ENCODE data around the gene SLC37A2. TPM values are rescaled to one million over a fixed set of nuclear protein-coding genes. Genes with fewer than 3 reads are reported as not detected.
"Not testable (repeated sequence)": the region's sequence is repeated elsewhere in the genome, so short reads cannot be mapped to it uniquely, and the experiment has no call there.

The SLC37A2 gene
- total RNA-seq, 1 donor from 2014 or later: 0.52 TPM

DNA sequence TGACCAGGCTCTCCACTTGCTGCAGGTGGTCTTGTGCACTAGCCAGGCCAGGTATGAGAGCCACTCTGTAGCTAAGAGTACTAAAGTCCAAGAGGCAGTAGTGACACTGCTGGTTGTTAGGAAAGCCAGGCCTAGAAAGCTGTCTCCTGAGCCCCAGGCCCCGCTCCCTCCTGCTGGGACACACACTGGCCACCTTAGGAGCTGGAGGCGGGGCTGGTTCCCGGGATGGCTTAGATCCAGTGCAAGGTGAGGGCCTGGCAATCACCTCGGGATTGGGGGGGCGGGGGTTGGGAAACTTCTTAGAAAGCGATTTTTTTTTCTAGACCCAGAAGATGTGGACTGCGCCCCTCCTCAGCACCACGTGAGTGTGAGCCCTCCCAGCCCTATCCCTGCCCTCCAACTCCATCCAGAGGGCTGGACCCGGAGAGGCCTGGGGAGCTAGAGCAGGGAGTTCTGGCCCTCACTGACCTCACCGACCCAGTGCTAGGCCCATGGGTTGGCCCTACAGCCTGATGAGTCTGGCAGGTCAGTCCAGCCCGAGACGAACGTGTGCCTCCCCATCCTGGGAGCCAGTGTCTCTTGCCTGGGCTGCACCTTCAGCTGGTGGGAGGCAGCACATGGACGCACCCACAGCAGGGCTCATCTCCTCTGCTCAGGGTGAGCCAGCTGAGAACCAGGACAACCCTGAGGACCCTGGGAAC lies 18.1 kb downstream of the SLC37A2 start:
- no peak overlapping the region for H3K27ac Mint-ChIP-seq
- no peaks in the 10 kb centered on the region for H3K36me3 Mint-ChIP-seq (ENCODE audit: low read depth)
- no peaks in the 10 kb centered on the region for H3K27me3 Mint-ChIP-seq (ENCODE audit: low read depth)
- DNase-seq (ENCODE audit: low spot score): no peak
- no peaks in the 10 kb centered on the region for H3K9me3 Mint-ChIP-seq
- intact Hi-C loops (cut with micrococcal nuclease): no loop called here
- H3K4me3 Mint-ChIP-seq (ENCODE audit: low read depth): no peak overlapping the region
- H3K4me1 Mint-ChIP-seq (ENCODE audit: low read depth): no peaks in the 10 kb centered on the region

DNA sequence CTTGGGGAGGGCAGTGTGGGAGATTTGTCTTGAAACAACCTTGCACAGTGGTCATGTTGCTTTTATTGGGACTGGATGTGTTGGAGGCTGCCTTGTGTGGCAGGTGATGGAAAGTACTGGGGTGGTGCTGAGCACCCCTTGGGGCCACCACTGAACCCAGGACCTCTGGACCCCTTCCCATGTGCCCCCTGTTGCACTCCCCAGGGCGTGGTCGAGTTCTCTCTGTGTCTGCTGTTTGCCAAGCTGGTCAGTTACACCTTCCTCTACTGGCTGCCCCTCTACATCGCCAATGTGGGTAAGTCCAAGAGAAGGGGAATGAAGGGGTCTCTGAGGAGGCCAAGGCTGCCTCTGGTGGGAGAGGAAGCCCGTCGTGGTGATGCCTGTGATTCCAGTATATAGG lies 18.9 kb downstream of the SLC37A2 start:
- H3K36me3 Mint-ChIP-seq (ENCODE audit: low read depth): no peaks in the 10 kb centered on the region
- intact Hi-C loops (cut with micrococcal nuclease): no loop called here
- no peaks in the 10 kb centered on the region for H3K9me3 Mint-ChIP-seq
- no peaks in the 10 kb centered on the region for H3K4me1 Mint-ChIP-seq (ENCODE audit: low read depth)
- DNase-seq (ENCODE audit: low spot score): no peak
- no peak overlapping the region for H3K27ac Mint-ChIP-seq
- no peaks in the 10 kb centered on the region for H3K27me3 Mint-ChIP-seq (ENCODE audit: low read depth)
- no peak overlapping the region for H3K4me3 Mint-ChIP-seq (ENCODE audit: low read depth)

DNA sequence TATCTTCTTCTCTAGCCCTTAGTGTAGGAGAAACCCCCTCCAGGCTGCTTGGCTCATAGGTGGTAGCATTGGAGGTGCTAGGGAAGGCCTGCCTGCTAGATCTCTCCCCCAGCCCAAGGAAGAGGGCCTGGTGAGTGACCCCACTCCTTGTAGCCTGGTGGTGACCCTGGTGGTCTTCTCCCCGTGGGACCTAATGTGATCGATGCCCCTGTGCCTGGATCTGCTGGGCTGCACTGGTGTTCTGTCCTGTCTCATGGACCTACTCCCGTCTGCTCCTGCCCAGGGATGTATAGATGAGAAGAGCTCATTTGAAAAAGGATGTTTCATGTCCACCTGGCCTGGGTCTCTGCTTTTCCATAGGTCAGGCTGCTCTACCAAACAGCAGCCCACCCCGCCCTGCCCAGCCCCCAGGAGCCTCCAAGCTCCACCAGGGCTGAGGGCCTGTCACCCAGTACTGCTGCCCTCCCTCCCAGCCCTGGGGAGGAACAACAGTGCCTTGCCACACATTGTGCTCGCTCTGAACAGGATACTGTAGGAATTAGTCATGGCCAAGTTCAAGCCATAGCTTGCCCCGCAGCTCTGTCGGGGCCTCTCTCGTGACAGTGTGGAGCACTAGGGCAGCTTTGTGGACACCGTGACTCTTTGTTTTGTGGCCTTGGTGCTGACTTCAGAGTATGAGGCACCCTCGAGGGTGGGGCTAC lies 19.7 kb downstream of the SLC37A2 start:
- H3K27me3 Mint-ChIP-seq (ENCODE audit: low read depth): no peaks in the 10 kb centered on the region
- no peak overlapping the region for H3K27ac Mint-ChIP-seq
- no peaks in the 10 kb centered on the region for H3K9me3 Mint-ChIP-seq
- intact Hi-C loops (cut with micrococcal nuclease): no loop called here
- H3K36me3 Mint-ChIP-seq (ENCODE audit: low read depth): no peaks in the 10 kb centered on the region
- no peaks in the 10 kb centered on the region for H3K4me1 Mint-ChIP-seq (ENCODE audit: low read depth)
- no peak overlapping the region for H3K4me3 Mint-ChIP-seq (ENCODE audit: low read depth)
- no peak for DNase-seq (ENCODE audit: low spot score)

DNA sequence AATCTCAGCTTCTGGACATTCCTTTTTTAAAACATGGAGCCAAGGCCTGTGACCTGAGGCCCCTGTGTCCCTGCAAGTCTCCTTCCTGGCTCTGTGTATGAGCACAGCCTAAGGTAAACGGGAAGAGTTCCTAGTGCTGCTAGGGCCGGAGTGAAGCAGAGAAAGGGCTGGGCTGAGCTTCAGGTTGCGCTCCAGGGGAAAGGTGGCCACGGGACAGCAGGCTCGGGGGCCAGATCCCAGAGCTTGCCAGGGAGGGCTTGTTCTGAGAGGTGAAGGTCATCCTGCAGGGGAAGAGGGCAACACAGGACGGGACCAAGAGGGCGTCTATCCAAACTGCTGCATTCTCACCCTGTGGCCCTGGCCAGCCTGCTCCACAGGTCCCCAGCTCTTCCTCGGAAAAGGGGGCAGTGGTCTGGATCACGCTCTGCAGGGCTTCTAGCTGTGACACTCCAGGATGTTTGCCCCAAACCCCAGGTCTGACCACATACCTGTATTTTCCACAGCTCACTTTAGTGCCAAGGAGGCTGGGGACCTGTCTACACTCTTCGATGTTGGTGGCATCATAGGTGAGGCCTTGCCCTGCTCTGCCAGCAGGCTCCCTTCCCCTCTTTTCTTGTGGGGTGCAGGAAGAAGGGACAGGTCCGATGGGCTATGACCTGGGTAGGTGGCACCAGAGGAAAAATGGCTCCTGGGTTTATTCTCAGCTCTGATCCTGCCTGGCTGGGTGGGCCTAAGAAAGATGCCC lies 20.4 kb downstream of the SLC37A2 start:
- no peaks in the 10 kb centered on the region for H3K4me1 Mint-ChIP-seq (ENCODE audit: low read depth)
- H3K27ac Mint-ChIP-seq: no peak overlapping the region
- intact Hi-C loops (cut with micrococcal nuclease): no loop called here
- H3K27me3 Mint-ChIP-seq (ENCODE audit: low read depth): no peaks in the 10 kb centered on the region
- H3K9me3 Mint-ChIP-seq: no peaks in the 10 kb centered on the region
- H3K36me3 Mint-ChIP-seq (ENCODE audit: low read depth): no peaks in the 10 kb centered on the region
- H3K4me3 Mint-ChIP-seq (ENCODE audit: low read depth): no peak overlapping the region
- DNase-seq (ENCODE audit: low spot score): no peak

DNA sequence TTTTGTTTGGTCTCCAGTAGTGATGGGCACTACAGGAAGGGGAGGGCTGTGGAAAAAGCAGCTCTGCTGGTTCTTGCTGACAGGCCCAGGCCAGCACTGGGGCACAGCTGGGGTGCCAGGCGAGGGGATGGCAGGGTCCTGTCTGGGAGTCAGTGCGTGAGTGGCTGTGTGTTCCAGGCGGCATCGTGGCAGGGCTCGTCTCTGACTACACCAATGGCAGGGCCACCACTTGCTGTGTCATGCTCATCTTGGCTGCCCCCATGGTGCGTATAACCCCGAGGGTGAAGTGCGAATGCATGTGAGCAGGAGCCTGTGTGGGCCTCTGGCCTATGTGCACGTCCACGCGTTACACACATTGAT lies 20.9 kb downstream of the SLC37A2 start:
- no peaks in the 10 kb centered on the region for H3K4me1 Mint-ChIP-seq (ENCODE audit: low read depth)
- H3K27me3 Mint-ChIP-seq (ENCODE audit: low read depth): no peaks in the 10 kb centered on the region
- H3K36me3 Mint-ChIP-seq (ENCODE audit: low read depth): no peaks in the 10 kb centered on the region
- no peak overlapping the region for H3K27ac Mint-ChIP-seq
- H3K9me3 Mint-ChIP-seq: no peaks in the 10 kb centered on the region
- no peak overlapping the region for H3K4me3 Mint-ChIP-seq (ENCODE audit: low read depth)
- DNase-seq (ENCODE audit: low spot score): no peak
- intact Hi-C loops (cut with micrococcal nuclease): no loop called here

DNA sequence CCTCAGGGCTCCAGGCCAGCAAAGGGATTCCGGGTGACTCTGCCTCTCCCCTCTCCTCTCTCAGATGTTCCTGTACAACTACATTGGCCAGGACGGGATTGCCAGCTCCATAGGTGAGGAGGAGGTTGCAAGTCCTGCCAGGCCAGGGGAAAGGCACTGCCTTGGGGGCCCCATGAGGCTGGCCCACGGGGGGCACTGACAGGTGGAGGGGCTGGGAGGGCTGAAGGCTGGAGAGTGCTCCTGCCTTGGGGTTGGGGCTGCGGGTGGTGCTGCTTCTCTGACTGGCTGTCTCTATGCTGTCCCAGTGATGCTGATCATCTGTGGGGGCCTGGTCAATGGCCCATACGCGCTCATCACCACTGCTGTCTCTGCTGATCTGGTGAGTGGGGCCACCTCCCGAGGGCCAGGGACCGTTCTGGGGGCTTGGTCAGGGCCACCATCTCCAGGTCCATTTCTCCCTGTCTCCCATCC lies 21.7 kb downstream of the SLC37A2 start:
- no peak overlapping the region for H3K27ac Mint-ChIP-seq
- H3K4me3 Mint-ChIP-seq (ENCODE audit: low read depth): no peak overlapping the region
- H3K36me3 Mint-ChIP-seq (ENCODE audit: low read depth): no peaks in the 10 kb centered on the region
- DNase-seq (ENCODE audit: low spot score): no peak
- no peaks in the 10 kb centered on the region for H3K4me1 Mint-ChIP-seq (ENCODE audit: low read depth)
- intact Hi-C loops (cut with micrococcal nuclease): no loop called here
- H3K27me3 Mint-ChIP-seq (ENCODE audit: low read depth): no peaks in the 10 kb centered on the region
- no peaks in the 10 kb centered on the region for H3K9me3 Mint-ChIP-seq

DNA sequence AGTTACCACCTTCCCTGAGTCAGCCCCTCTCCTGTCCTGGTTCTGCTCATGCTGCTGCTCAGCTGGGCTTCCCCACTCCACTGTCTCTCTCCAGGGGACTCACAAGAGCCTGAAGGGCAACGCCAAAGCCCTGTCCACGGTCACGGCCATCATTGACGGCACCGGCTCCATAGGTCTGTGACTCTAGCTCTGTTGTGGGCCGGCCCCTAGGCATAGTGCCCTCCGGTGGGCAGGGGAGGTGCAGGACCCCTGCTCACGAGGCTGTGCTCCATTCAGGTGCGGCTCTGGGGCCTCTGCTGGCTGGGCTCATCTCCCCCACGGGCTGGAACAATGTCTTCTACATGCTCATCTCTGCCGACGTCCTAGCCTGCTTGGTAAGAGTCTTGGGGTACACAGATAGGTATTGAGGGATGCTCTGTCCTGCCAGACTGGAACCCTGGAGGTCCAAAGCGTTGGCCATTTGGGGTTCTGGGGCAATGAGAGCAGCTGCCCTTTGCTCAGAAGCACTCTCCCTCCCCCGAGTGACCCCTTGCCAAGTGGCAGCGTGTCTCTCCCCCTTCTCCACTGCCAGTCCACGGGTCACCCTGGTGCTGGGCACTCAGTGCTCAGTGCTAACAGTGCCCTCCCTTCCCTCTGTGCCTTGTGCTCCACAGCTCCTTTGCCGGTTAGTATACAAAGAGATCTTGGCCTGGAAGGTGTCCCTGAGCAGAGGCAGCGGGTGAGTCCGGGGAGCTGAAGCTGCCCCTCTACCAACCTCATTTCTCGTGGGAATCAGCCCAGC lies 22.4 kb downstream of the SLC37A2 start:
- intact Hi-C loops (cut with micrococcal nuclease): no loop called here
- no peak overlapping the region for H3K4me3 Mint-ChIP-seq (ENCODE audit: low read depth)
- DNase-seq (ENCODE audit: low spot score): no peak
- no peaks in the 10 kb centered on the region for H3K4me1 Mint-ChIP-seq (ENCODE audit: low read depth)
- H3K36me3 Mint-ChIP-seq (ENCODE audit: low read depth): no peaks in the 10 kb centered on the region
- H3K9me3 Mint-ChIP-seq: no peaks in the 10 kb centered on the region
- H3K27ac Mint-ChIP-seq: no peak overlapping the region
- H3K27me3 Mint-ChIP-seq (ENCODE audit: low read depth): no peaks in the 10 kb centered on the region

DNA sequence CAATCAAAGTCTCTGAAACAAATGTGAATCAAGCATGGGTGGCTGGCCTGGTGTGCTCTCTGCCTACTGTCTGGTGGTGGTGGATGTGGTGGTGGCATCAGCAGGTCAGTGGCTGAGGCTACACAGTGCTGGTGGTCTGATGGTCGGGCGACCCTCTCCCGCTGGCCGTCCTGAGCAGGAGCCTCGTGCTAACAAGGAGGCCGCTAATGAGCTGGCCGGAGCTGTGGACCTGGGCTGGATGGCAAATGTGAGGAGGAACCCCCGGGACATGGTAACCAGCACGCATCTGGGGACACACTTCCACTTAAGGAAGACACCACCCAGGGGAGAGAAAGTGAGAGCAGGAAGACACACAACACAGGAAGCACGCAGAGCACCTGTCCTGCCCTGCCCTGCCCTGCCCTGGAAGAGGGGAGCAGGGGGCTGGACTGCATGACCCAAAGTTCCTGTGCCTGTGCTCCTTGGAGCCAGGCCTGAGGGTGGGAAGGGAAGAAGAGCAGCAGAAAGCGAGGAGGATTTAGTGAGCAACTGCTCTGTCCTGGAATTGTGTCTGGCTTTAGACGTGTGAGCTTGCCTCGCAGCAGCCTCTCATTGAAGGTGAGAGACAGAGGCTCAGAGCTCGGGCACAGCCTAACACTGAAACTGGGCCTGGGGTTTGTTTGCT lies 23.7 kb downstream of the SLC37A2 start:
- no peaks in the 10 kb centered on the region for H3K27me3 Mint-ChIP-seq (ENCODE audit: low read depth)
- H3K4me3 Mint-ChIP-seq (ENCODE audit: low read depth): no peak overlapping the region
- H3K9me3 Mint-ChIP-seq: no peaks in the 10 kb centered on the region
- no peak for DNase-seq (ENCODE audit: low spot score)
- intact Hi-C loops (cut with micrococcal nuclease): no loop called here
- no peaks in the 10 kb centered on the region for H3K36me3 Mint-ChIP-seq (ENCODE audit: low read depth)
- no peak overlapping the region for H3K27ac Mint-ChIP-seq
- H3K4me1 Mint-ChIP-seq (ENCODE audit: low read depth): peaks cover 3% of the 10 kb centered on the region

DNA sequence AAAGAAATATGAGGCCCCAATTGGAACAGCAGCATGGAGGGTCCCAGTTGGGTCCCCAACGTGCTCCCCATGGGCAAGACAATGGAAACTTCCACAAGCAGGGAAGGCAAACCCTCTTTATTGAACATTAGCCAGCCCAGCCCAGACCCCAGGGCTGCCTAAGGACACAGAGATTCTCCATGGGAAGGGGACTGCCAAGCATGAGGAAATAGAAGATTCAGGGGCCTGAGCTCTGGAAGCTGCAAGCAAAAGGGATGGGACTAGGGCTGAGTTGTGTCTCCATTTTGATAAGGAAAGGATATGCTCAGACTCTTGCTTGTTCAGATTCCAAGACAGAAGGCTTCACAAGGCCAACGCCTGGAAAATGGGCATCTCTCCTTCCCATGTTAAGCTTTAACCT lies 25.0 kb downstream of the SLC37A2 start:
- Mint-ChIP-seq H3K4me1 (ENCODE audit: low read depth) (peaks cover 3% of the 10 kb centered on the region), H3K36me3 (ENCODE audit: low read depth) (no peaks in the 10 kb centered on the region), H3K4me3 (ENCODE audit: low read depth) (no peak overlapping the region), H3K27ac (no peak overlapping the region), H3K27me3 (ENCODE audit: low read depth) (no peaks in the 10 kb centered on the region), H3K9me3 (no peaks in the 10 kb centered on the region)
- intact Hi-C loops (cut with micrococcal nuclease): no loop called here
- no peak for DNase-seq (ENCODE audit: low spot score)

DNA sequence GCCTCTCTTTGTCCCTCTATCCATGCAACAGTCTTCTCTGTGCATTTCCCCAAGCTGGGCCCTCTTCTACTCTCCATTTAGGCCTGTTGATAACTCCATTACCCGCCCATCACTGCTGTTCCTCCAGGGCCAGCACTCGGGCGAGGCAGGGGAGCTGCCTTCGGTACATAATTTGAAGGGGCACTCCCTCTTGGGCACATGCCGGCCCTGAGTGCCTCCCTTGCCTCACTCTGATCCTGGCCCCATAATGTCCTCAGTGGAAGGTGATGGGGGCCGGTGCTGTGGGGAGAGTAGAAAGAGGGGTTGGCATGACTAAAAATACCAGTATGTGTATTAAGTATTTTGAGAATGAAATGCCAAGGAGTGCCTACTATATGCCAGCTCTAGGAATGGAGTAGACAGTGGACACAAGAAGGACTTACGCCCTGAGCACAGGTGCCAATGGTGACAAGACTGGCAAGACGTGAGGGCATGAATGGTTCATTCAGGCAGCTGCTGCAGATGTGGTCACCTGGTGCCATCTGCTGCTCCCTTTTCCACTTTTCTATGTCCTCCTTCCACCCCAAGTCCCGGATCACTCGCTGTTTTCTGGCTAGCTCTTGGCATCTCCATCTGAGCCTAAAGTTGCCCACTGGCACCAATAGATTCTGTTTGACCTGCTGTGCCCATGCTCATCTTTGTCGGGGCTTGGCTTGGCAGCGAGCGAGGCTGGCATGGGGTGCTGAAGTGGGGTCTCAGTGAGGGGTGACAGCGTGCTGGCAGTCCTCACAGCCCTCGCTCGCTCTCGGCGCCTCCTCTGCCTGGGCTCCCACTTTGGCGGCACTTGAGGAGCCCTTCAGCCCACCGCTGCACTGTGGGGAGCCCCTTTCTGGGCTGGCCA lies 25.7 kb downstream of the SLC37A2 start:
- intact Hi-C loops (cut with micrococcal nuclease): no loop called here
- Mint-ChIP-seq H3K4me3 (ENCODE audit: low read depth) (no peak overlapping the region), H3K4me1 (ENCODE audit: low read depth) (peaks cover 3% of the 10 kb centered on the region), H3K9me3 (no peaks in the 10 kb centered on the region), H3K27me3 (ENCODE audit: low read depth) (no peaks in the 10 kb centered on the region), H3K36me3 (ENCODE audit: low read depth) (no peaks in the 10 kb centered on the region), H3K27ac (no peak overlapping the region)
- DNase-seq (ENCODE audit: low spot score): no peak

DNA sequence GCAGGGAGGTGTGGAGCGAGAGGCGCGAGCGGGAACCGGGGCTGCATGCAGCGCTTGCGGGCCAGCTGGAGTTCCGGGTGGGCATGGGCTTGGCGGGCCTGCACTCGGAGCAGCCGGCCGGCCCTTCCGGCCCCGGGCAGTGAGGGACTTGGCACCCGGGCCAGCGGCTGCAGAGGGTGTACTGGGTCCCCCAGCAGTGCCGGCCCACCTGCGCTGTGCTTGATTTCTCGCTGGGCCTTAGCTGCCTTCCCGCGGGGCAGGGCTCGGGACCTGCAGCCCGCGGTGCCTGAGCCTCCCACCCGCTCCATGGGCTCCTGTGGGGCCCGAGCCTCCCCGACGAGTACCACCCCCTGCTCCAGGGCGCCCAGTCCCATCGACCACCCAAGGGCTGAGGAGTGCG lies 26.4 kb downstream of the SLC37A2 start:
- intact Hi-C loops (cut with micrococcal nuclease); H3K27me3 Mint-ChIP-seq (ENCODE audit: low read depth); H3K4me3 Mint-ChIP-seq (ENCODE audit: low read depth); H3K4me1 Mint-ChIP-seq (ENCODE audit: low read depth); DNase-seq (ENCODE audit: low spot score); H3K27ac Mint-ChIP-seq; H3K9me3 Mint-ChIP-seq; H3K36me3 Mint-ChIP-seq (ENCODE audit: low read depth): not testable (repeated sequence)

DNA sequence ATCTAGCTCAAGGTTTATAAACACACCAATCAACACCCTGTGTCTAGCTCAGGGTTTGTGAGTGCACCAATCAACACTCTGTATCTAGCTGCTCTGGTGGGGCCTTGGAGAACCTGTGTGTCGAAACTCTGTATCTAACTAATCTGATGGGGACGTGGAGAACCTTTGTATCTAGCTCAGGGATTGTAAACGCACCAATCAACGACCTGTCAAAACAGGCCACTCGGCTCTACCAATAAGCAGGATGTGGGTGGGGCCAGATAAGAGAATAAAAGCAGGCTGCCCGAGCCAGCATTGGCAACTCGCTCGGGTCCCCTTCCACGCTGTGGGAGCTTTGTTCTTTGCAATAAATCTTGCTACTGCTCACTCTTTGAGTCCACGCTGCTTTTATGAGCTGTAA lies 27.0 kb downstream of the SLC37A2 start:
- DNase-seq (ENCODE audit: low spot score); H3K36me3 Mint-ChIP-seq (ENCODE audit: low read depth); H3K9me3 Mint-ChIP-seq; H3K4me3 Mint-ChIP-seq (ENCODE audit: low read depth); H3K4me1 Mint-ChIP-seq (ENCODE audit: low read depth); H3K27me3 Mint-ChIP-seq (ENCODE audit: low read depth); H3K27ac Mint-ChIP-seq; intact Hi-C loops (cut with micrococcal nuclease): not testable (repeated sequence)

All from activated T-helper 2 cell treated with anti-CD3 and anti-CD28 coated beads, Interferon-gamma antibody, Interleukin-2, Interleukin-4, amounts not matched to agents 10 μg/mL and 5 μg/mL and 100 μg/mL, durations not matched to agents 14 hours and 24 hours and 36 hours (primary cell).